GM21526 (cell line): ENCODE results near the gene NCAPG2.

ENCODE experiments used
- ATAC-seq: cut with Tn5 transposase; IDR thresholded peaks from one replicate; pipeline ENCODE4 v1.9.1; 2021; ENCODE audit warnings: moderate library complexity; ENCODE audit not compliant: unreplicated experiment, low FRiP score

The NCAPG2 gene

GRCh38 chr7:158704524-158705233 lies at the start of gene NCAPG2:
TSS of gene NCAPG2 (minus strand) at chr7:158704804. CDS start at chr7:158701899, 2,905 bp downstream.
- ATAC-seq, result peak; percentile 98

GRCh38 chr7:158753900-158754299 lies 49.3 kb upstream of the NCAPG2 start:
- ATAC-seq, result no peak

- ATAC-seq, result no peak
Measured at GRCh38 chr7:158751751-158752150, 47.1 kb upstream of the NCAPG2 start.

- no peak for ATAC-seq
Measured at GRCh38 chr7:158751199-158751598, 46.6 kb upstream of the NCAPG2 start.

DNA sequence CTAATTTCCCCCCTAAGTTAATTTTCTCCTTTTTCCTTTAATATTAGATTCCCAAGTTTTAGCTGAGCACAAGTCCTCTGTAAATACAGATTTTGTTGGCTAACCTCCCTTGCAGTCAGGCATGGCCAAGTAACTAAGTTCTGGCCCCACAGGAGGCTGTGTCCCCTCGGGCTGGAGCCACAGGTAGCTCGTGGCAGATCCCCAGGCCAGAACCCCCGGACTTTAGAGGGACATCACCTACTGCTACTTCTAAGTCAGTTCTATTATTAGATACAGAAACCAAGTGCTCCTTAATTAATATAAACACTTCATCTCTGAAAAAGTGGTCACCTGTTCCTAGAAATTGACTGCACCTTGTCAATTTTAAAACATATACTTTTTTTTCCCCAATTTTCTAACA lies 46.1 kb upstream of the NCAPG2 start:
- ATAC-seq, result no peak

- no peak for ATAC-seq
Measured at GRCh38 chr7:158749396-158749795, 44.8 kb upstream of the NCAPG2 start.

GRCh38 chr7:158748335-158748734 lies 43.7 kb upstream of the NCAPG2 start:
- no peak for ATAC-seq

DNA sequence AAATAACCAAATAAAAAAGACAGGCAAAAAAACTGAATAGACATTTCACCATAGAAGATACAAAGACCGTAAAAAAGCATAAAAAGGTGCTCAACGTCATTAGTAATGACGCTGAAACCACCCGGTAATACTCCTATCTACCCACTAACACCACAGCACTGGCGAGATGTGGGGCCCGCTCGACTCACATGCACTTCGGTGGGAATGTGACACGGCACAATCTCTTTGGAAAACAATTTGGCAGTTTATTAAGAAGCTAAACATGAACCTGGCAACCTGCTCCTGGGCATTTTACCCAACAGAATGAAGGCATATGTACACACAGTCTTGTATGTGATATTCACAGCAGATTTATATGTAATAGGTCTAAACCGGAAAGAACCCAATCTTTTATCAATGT lies 42.8 kb upstream of the NCAPG2 start:
- ATAC-seq, result no peak

- ATAC-seq, result no peak
Measured at GRCh38 chr7:158746957-158747356, 42.4 kb upstream of the NCAPG2 start.

DNA sequence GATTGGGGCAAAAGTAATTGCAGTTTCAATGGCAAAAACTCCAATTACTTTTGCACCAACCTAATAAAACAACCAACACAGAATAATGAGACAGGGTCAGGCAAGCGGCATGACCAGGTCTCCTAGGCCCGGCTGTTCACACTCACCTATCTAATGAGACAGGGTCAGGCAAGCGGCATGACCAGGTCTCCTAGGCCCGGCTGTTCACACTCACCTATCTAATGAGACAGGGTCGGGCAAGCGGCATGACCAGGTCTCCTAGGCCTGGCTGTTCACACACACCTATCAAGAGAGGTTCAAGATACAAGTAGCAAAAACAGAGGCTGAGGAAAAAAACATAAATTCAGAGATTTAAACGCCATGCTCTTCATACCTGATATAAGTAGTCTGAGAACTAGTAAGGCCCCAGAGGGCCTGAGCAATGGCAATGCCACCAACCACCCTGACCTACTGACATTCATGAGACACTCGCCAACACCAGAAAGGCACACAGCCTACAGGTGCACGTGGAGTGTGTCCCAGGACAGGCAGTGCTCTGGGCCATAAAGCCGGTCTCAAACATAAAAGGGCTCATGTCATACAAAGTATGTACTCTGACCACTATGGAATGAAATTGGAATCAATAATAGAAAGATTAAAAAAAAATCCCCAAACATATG lies 40.6 kb upstream of the NCAPG2 start:
- no peak for ATAC-seq

DNA sequence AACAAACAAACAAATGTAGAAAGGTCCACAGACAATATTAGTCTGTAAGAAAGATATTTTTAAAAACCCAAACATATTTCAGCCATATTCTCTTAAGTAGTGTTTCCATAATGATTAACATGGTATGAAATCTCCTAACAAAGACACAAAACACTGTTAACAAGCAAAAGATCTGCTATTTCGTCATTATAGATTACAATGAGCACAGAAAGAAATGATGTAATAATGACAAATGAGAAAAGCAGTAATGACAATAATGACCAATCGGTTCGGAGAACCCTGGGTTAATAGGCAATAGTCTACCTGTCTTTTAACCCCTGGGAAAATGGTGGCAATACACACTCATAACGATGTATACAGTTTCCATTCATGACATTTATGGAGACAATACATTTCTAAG lies 39.5 kb upstream of the NCAPG2 start:
- no peak for ATAC-seq

DNA sequence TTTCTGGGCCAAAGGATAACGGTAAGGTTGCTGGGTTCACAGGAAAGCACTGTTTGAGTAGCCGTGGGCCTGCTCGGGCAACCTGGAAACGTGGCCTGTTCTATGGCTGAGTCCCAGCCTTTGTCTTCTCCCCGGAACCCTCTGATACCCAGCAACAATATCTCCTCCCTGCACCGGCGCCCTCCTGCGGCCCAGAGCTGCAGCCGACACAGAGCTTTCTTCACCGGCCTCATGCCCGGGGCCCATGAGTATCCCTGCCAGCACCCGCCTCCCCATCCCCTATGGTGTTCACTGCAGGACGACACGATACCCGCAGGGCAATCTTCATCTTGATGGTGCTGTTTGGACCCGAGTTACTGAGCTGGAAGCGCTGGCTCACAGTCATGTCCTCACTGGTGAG lies 38.6 kb upstream of the NCAPG2 start:
- no peak for ATAC-seq

DNA sequence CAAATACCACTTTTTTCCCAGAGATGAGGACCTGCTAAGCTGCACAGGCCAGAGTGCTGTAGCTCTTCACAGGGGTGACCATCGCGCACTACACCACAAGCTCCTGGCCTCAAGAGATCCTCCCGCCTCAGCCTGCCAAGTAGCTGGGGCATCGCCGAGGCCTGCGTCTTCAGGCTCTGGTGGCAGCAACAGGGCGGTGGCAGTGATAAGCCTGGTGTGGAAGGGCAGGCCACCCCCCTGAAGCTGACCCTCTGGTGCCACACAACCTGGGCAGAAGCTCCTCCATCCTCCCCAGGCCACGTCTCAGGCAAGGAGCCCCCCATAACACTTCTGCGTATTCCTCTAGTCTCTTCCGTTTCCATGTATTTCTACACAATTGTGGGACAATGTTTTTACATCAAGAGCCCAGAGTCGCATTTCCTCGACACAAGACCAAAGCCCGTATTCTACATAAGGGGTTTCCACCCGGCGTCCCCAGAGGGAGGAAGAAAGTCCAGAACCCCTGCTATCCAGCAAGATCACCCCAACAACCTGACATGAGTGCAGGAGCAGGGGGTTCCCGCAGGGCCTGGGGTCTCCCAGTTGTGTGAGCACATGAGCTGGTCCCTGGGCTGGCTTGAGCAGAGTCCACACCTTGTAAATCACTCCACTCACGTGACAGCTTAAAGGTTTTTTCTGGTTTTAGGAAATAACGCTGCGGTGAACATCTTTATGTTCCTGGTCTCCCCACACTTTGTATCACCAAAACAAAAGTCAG lies 37.6 kb upstream of the NCAPG2 start:
- no peak for ATAC-seq

DNA sequence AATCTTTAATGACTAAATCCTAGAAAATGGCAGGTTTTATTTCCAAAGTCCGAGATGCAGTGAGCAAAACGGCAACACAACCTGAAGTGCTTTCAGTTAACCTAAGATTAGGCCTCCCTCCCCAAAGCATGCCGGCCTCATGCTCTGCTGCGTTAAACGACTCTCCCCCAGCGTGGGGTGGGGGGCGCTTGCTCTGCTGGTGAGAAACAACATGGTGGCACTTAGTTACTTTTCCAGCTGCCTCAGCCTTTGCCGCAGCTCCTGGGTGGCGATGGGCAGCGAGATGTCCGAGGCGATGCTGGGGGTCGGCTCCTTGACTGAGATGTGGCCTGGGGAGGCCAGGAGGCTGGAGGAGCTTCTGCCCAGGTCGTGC lies 36.7 kb upstream of the NCAPG2 start:
- ATAC-seq, result no peak

DNA sequence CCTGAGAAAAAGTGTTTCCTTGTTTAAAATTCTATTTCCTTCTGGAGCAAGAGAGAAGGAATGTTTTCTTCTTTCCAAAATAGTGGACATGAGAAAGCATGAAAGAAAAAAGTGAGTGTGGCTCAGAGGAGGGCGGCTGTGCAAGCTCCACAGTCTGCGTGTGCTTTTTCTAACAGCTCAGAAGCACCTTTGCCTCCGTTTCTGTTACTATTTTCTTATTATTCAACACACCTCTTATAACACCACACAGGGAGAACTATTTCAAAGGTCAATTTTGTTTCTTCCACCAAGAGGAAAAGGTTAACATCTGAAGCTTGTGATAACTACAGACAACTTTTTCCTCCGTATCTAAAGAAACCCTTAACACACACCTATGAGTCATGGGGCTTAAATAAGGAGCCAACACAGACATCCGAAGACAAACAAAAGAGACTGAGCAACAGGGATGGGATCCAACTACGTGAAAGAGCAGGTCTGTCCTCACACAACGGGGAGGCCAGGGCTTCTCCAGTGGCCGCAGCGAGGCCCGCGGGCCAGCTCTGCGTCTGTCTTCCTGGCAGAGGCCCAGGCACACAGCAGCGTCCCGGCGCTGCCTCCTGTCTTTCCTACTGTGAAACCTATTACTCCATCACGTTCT lies 36.2 kb upstream of the NCAPG2 start:
- no peak for ATAC-seq

GRCh38 chr7:158740013-158740656 lies 35.5 kb upstream of the NCAPG2 start:
- ATAC-seq, result no peak

GRCh38 chr7:158738841-158739240 lies 34.2 kb upstream of the NCAPG2 start:
- ATAC-seq, result no peak

GRCh38 chr7:158737064-158737695 lies 32.6 kb upstream of the NCAPG2 start:
- no peak for ATAC-seq

GRCh38 chr7:158735935-158736334 lies 31.3 kb upstream of the NCAPG2 start:
- no peak for ATAC-seq

DNA sequence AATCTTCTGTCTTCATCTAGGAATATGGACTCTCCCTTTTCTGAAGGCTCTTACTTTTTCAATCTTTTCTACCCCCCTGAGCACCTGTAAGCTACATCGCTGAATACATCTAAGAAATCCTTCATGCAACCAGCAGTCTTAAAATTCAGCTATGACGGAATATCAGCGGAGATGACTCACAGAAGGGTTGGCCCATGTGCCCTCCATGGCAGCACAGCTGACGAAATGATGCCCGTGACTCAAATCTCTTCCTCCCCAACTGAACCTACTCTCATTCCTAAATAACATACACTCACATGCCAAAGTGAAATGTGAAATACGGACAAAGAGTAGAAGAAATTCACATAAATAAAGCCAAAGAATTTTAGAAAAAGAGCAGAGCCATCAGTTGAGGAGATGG lies 30.3 kb upstream of the NCAPG2 start:
- no peak for ATAC-seq
